NT2/D1 (cell line): ENCODE data around the gene RPP25L.

Source experiments
- SUZ12 ChIP-seq: IDR thresholded peaks from 2 replicates; pipeline ENCODE4 v1.6.1; 2011; ENCODE audit not compliant: insufficient read length, insufficient read depth; ENCODE audit errors: extremely low read depth
- YY1 ChIP-seq: IDR thresholded peaks from 2 replicates; pipeline ENCODE4 v1.6.1; 2011; ENCODE audit not compliant: insufficient read length, insufficient read depth

DNA sequence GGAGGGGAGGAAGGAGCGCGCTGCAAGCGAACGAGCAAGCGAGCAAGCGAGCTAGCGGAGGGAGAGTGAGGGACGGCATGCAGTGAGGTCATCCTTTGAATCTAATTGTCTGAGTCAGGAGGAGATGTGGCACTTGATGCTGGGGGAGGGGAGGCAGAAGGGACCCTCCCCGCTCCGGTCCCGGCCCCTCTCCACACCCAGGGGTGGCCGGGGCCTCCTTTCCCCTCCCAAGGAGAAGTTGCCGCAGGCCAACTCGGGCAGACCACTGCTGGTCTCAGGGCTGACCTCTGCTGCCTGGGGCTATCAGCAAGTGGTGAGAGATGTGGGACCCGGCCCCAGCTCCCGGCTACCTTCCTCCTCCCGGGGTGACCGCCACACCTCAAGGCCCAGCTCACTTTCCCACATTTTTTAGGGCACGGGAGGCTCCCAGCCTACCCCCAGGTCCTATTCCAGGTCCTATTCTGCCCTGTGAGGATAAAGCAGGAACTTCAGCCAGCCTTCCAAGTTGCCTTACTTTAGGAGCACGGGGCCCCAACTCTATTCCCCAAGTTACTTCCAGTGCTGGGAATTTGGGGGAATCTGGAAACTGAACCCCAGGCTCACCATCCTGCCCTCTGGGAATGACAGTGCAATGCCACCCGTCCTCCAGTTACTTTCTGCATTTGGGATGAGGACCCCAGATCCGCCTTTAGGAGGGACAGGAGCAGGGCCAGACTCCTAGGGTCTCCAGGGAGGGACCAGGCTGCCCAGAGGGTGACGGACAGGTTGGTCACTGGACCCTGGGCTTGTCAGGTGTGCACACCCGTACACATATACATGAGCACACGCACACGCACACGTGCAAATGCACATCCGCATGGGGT lies 33.4 kb downstream of the RPP25L start:
- TF ChIP-seq YY1 (no peak), SUZ12 (no peak)
